Measurements from ENCODE around the gene LLGL1.
A peak's percentile ranks its signal among the peaks of the same experiment; 100 is the strongest.

LLGL1 gene

DNA sequence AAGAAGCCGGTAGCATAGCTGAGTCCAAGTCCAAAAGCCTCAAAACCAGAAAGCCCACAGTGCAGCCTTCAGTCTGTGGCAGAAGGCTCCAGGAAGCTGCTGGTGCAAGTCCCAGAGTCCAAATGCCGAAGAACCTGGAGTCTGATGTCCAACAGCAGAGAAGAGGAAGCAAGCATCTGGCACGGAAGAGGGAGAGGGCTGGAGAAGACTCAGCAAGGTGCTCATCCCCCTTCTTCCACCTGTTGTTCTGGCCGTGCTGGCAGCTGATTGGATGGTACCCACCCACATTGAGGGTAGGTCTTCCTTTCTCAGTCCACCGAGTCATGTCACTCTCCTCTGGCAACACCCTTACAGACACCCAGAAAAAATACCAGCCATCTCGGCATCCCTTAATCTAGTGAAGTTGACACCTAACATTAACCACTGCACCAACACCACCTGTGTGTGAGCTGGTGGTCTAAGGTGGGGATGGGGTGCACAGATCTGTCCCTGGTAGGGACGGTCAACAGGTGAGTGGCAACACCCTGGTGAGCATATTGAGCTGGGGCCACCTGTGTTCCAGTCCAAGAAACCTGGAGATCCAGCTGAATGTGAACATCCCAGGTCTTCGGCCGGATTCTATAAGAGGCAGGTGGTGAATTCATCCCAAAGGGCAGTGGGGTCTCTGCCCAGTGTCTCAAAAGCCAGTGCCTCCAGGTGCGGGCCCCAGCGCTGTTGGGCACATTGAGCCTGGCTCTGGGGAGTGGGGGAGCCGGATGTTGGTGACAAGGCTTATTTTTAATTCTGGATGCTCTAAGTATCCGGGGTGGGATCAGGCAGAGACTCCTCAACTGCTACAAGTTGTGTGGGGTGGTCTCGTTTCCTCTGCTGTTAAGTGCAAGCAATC lies 44.9 kb downstream of the LLGL1 start:
- no peak for DNase-seq (ENCODE audit: low read depth)

DNA sequence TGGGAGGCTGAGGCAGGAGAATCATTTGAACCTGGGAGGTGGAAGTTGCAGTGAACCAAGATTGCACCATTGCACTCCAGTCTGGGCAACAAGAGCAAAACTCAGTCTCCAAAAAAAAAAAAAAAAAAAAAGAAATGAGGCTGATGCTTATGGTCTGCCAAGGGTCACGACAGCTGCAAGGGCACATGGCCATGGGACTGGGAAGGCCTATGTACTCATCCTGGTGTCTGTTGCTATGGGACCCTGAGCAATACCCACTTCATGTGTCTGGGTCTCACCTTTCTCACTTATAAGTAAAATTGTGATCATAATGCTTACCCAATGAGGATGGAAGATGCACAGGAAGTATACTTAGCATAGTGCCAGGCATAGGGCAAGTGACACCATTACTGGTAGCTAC lies 51.6 kb downstream of the LLGL1 start:
- DNase-seq (ENCODE audit: low read depth) = no peak

DNA sequence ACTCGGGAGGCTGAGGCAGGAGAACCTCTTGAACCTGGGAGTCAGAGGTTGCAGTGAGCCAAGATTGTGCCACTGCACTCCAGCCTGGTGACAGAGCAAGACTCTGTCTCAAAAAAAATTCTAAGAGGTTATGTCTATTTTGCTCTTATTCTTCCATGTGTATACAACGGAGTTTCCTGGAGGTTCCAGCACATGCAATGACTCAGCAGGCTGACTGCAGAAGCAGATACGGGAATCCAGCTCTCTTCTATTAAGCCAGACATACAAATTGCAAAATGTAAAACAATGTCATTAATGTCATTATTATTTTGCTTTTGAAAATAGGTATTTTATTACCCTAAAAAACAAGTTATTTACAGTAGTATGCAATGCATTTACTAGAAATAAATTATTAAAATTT lies 53.4 kb downstream of the LLGL1 start:
- DNase-seq (ENCODE audit: low read depth) = peak; percentile 80

DNA sequence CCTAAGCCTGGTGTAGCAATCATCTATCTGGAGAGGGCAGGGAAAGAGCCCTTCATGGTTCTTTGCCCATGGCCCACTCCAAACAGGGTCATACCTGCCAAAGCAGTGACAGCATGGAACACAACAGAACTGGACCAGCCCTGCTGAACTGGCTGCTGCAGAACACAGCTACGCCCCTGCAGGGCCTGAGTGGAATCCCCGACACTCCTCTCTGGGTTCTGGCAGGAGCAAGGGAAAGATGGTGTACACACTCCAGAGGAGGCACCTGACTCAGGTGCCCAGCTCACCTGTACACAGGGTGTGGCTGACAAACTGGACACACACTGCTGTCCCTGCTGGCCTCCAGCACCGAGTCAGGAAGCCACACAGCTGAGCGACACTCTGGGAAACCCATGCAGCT lies 54.8 kb downstream of the LLGL1 start:
- no peak for DNase-seq (ENCODE audit: low read depth)

DNA sequence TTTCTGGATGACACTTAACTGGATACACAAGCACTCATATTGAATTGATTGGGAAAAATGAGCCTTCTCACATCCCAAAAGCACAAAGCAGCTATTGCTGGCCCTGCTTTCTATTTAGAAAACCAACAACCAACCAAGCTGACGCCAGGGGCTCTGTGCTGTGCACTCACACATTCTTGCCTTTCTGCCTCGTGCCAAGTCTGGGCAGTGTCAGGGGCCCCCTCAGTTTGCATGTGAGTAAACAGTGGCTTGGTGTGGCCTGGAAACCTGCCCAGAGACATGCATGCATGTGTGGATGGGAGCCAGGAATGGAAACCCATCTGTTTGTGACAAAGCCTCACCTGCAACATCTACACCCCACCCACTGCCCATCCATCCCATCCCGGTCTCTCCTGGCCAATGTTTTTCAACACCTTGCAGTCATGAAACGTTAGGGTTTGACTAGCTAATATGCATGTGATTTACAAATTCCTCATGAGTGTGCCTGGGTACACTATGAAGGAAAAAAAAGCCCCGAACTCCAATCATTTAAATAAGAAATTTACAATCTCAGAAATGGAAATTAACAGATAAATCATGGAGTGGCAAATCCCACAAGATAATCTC lies 55.4 kb downstream of the LLGL1 start:
- peak; percentile 48 for DNase-seq (ENCODE audit: low read depth)

DNA sequence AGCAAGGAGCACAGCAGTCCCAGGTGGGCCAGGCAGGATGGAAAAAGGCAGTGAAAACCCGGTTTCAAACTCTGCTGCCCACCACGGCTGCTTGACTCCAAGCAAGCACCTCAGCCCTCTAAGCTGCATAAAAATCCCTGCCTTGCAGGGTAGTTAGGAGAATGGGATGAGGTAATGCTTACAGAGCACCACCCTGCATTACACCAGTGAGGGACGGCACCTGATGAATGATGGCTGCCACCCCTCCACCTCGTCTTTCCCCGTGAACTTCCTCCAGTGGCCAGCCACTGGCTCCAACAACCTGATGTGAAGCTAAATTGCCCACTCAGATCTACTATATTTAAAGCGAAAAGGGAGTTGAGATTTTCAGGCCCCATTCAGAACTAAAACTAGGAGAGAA lies 56.4 kb downstream of the LLGL1 start:
- DNase-seq (ENCODE audit: low read depth) = no peak

DNA sequence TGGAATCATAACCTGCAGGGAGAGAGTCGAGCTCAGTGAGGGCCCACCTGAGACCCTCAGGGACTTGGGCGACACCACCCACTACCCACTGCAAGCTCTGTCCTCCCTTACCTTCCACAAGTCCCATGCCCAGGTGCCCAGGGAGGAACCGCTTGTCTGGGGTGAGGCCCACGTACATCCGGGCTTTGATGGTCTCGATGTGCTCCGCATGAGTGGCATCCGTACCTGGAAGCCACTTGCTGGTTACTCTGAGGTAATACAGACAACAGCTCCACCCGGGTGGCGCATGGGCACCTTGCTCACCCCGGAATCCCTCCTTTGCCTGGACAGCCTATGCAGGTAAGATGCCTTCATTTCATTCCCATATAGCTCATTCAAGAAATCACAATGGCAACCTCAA lies 59.9 kb downstream of the LLGL1 start:
- DNase-seq (ENCODE audit: low read depth) = no peak

DNA sequence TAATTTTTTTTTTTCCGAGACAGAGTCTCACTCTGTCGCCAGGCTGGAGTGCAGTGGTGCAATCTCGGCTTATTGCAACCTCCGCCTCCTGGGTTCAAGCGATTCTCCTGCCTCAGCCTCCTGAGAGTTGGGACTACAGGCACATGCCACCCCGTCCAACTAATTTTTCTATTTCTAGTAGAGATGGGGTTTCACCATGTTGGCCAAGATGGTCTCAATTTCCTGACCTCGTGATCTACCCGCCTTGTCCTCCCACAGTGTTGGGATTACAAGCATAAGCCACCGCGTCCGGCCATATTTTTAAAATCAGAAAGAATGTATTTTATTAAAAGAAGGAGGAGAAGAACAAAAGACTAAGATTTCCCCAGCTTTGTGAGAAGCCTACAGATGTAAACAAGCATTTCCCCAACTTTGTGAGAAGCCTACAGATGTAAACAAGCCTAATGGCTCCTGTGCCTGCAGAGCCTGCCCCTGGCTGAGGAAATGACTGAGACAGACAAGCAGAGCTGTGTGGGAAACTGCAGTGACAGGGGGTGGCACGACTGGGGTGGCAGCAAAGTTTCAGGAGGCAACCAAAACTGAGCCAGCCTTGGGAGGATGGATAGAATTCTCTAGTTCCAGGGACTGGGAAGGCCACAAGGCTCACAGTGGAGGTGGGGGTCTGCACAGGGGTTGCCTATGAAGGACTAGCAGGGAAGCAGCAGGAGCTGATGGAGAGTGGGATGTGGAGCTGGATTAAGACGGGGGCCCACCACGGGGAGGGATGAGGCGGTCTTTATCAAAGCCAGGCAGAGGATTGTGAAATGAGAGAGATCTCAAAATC lies 66.5 kb downstream of the LLGL1 start:
- no peak for DNase-seq (ENCODE audit: low read depth)

Data from amniotic epithelial cell (primary cell).